Esophagus muscularis mucosa (tissue), 4 donors: ENCODE measurements around the gene DNAJC21.

Experiments
- EP300 ChIP-seq: sonication (generic); formaldehyde crosslinking; IDR thresholded peaks from one replicate; pipeline ENCODE4 v1.6.1; 2017; ENCODE audit warnings: antibody characterized with exemption
- POLR2A ChIP-seq: fragments of 450-650 bp; IDR thresholded peaks from one replicate; pipeline ENCODE4 v1.6.1; 2017; ENCODE audit warnings: antibody characterized with exemption, moderate library complexity, mild to moderate bottlenecking, low read depth
- POLR2AphosphoS5 ChIP-seq, 2 donors: sonication (generic); formaldehyde crosslinking; IDR thresholded peaks; one replicate each; pipeline ENCODE4 v1.6.1; 2017; ENCODE audit warnings: antibody characterized with exemption in 2 of 2
- TF ChIP-seq, protein P1 (sequence below), 3 experiments: fragments of 200-600 bp in 2 of 3; fragments of 450-650 bp in 1 of 3; sonication (generic) in 2 of 3; IDR thresholded peaks; one replicate each; pipeline ENCODE4 v1.5.1; 2017 to 2019; ENCODE audit warnings: antibody characterized with exemption in 3 of 3, mild to moderate bottlenecking in 2 of 3, moderate library complexity in 1 of 3

DNA sequence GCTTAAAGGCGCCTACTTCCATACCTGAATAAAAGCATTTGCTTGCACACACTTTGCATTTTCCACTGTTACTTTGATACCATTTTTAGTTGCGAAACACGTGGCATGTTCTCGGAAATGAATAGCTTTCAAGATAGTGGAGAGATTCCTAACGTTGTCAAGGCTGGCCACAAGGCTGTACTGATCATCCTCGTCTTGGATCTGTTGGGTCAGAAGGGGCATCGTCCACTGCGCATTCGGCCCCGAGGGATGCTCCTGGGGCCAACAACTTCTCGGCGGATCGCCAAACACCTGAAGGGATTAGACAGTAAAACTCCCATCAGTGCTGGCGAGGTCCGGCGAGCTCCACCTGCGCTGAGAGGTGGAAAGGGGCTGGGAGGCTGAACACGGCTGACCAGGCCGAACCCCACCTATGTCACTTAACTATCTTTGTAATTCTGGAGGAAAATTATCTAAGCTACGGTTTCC is 14.7 kb upstream of the DNAJC21 start:
- TF ChIP-seq EP300: no peak
- TF ChIP-seq, protein P1, sequence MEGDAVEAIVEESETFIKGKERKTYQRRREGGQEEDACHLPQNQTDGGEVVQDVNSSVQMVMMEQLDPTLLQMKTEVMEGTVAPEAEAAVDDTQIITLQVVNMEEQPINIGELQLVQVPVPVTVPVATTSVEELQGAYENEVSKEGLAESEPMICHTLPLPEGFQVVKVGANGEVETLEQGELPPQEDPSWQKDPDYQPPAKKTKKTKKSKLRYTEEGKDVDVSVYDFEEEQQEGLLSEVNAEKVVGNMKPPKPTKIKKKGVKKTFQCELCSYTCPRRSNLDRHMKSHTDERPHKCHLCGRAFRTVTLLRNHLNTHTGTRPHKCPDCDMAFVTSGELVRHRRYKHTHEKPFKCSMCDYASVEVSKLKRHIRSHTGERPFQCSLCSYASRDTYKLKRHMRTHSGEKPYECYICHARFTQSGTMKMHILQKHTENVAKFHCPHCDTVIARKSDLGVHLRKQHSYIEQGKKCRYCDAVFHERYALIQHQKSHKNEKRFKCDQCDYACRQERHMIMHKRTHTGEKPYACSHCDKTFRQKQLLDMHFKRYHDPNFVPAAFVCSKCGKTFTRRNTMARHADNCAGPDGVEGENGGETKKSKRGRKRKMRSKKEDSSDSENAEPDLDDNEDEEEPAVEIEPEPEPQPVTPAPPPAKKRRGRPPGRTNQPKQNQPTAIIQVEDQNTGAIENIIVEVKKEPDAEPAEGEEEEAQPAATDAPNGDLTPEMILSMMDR (IDR thresholded peaks at IDR 0.05): no peak
- no peak for TF ChIP-seq POLR2A
- TF ChIP-seq POLR2AphosphoS5 (IDR thresholded peaks at IDR 0.05): no peak
